T-helper 2 cell treated with Interferon-gamma antibody and Interleukin-4, amounts not matched to agents 5 μg/mL and 100 μg/mL, for 36 hours (primary cell): ENCODE measurements around the gene CYYR1.

ENCODE experiments used
- DNase-seq: peaks from one replicate; pipeline ENCODE4 v3.0.0; 2021; ENCODE audit warnings: low spot score
- H3K27ac Mint-ChIP-seq: one replicate; pipeline ENCODE4 v1.8.0; 2021; ENCODE audit warnings: mild to moderate bottlenecking, mixed read lengths
- H3K27me3 Mint-ChIP-seq: one replicate; pipeline ENCODE4 v1.8.0; 2021; ENCODE audit warnings: low read depth, mixed read lengths
- H3K36me3 Mint-ChIP-seq: one replicate; pipeline ENCODE4 v1.8.0; 2021; ENCODE audit warnings: low read depth, mixed read lengths
- H3K4me1 Mint-ChIP-seq: one replicate; pipeline ENCODE4 v1.8.0; 2021; ENCODE audit warnings: low read depth, mixed read lengths
- H3K4me3 Mint-ChIP-seq: one replicate; pipeline ENCODE4 v1.8.0; 2022; ENCODE audit warnings: mild to moderate bottlenecking, moderate library complexity, mixed read lengths
- H3K9me3 Mint-ChIP-seq: one replicate; pipeline ENCODE4 v1.8.0; 2021; ENCODE audit warnings: mixed read lengths

CYYR1 gene

DNA sequence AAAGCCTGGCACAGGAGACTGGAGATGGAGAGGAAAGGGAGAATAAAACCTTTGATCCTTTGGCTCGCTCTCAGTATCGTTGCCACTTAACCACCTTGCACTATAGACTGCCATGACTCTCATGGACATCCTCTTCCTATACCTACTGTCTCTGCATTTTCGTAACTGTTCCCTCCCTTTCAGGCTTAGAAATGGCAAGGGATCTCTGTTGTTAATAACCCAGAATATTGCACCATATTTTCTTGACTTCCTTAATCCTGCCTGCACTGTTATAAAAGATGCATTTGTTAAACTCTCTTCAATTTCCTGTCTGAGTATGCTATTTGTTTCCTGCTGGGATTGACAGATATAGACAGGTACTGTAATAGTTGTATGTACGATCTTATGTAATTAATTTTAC lies 38.6 kb downstream of the CYYR1 start:
- Mint-ChIP-seq H3K4me3 (no peak overlapping the region), H3K27me3 (no peaks in the 10 kb centered on the region), H3K36me3 (no peaks in the 10 kb centered on the region), H3K27ac (no peak overlapping the region), H3K9me3 (no peaks in the 10 kb centered on the region), H3K4me1 (no peaks in the 10 kb centered on the region)
- DNase-seq: no peak

DNA sequence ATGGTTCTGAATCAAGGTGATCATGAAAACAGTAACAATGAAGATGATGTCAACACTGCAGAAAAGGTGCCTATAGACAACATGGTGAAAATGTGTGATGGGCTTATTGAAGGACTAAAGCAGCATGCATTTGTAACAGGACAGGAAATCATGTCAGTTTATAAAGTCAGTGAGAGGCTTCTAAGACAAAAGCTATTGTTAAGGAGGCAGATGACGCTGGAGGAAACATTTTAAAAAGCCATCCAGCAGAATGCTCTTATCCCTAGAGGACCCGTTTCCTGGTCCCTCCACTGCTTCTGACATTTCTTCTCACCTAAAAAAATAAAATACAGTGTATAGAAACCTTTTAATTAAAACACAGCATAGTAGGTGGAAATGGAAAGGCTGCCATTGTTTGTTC lies 40.9 kb downstream of the CYYR1 start:
- no peaks in the 10 kb centered on the region for H3K4me1 Mint-ChIP-seq
- H3K9me3 Mint-ChIP-seq: no peaks in the 10 kb centered on the region
- no peaks in the 10 kb centered on the region for H3K27me3 Mint-ChIP-seq
- no peak for DNase-seq
- no peak overlapping the region for H3K27ac Mint-ChIP-seq
- H3K36me3 Mint-ChIP-seq: no peaks in the 10 kb centered on the region
- H3K4me3 Mint-ChIP-seq: no peak overlapping the region

DNA sequence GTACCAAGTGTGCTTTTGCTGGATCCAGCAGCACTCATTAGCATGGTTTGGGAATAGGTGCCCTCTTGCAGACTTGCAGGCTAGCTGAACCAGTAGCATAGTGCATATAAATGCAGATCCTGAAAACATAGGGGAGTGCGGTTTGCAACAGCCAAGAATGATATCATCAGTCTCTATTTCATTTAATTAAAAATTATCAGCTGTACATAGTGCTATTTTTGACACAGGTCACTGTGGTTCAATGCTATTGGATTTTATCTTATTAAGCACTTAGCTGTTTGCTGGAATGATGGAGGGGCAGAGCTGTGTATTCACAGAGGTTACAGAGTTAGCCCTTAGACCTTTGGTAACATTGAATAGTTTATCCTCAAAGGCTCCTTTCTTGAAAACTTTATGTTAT lies 43.6 kb downstream of the CYYR1 start:
- no peaks in the 10 kb centered on the region for H3K36me3 Mint-ChIP-seq
- H3K9me3 Mint-ChIP-seq: no peaks in the 10 kb centered on the region
- no peak for DNase-seq
- H3K27ac Mint-ChIP-seq: no peak overlapping the region
- H3K4me3 Mint-ChIP-seq: no peak overlapping the region
- no peaks in the 10 kb centered on the region for H3K4me1 Mint-ChIP-seq
- H3K27me3 Mint-ChIP-seq: no peaks in the 10 kb centered on the region

- no peaks in the 10 kb centered on the region for H3K4me1 Mint-ChIP-seq
- no peaks in the 10 kb centered on the region for H3K27me3 Mint-ChIP-seq
- no peaks in the 10 kb centered on the region for H3K36me3 Mint-ChIP-seq
- DNase-seq: no peak
- H3K4me3 Mint-ChIP-seq: no peak overlapping the region
- no peaks in the 10 kb centered on the region for H3K9me3 Mint-ChIP-seq
- H3K27ac Mint-ChIP-seq: no peak overlapping the region
These were observed 44.2 kb downstream of the CYYR1 start for GRCh38 chr21:26528882-26529281.

DNA sequence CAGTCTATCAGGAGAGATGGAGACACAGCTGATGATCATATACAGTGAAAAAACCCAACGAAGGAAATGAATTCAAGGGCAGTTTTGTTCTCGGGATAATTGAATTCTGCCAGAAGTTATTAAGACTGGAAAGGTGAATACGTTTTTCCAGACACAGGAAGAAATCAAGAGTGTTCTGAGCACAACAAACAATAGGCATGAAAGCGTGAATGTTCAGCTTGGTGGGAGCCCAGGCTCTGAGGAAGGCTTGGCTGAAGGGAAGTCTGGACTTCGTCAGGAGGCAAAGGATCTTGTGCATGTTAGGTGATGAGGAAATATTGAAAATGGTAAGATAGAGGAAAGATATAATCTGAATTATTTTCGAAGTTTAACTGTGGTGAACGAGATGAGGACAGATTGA lies 50.4 kb downstream of the CYYR1 start:
- Mint-ChIP-seq H3K36me3 (no peaks in the 10 kb centered on the region), H3K27me3 (no peaks in the 10 kb centered on the region), H3K27ac (no peak overlapping the region), H3K4me1 (no peaks in the 10 kb centered on the region), H3K4me3 (no peak overlapping the region), H3K9me3 (peaks cover 6% of the 10 kb centered on the region)
- DNase-seq: no peak

DNA sequence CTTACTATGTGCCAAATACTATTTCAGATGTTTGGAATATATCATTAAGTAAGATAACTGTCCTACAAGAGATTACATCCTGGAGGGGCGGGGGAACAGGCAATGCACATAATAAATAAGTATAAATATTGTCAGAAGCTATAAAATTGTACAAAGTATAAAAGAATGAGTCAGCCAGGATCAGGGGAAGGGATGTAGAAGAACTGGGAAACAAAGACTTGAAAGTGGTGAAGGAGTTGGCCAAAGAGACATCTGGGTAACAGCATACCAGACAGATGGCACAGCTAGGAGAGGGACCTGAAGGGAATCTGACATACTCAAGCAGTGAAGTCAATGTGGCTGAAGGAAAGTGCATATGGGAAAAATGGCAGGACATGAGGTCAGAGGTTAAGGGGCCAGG lies 53.9 kb downstream of the CYYR1 start:
- H3K4me3 Mint-ChIP-seq: no peak overlapping the region
- H3K36me3 Mint-ChIP-seq: no peaks in the 10 kb centered on the region
- no peak for DNase-seq
- no peak overlapping the region for H3K27ac Mint-ChIP-seq
- no peaks in the 10 kb centered on the region for H3K4me1 Mint-ChIP-seq
- no peaks in the 10 kb centered on the region for H3K27me3 Mint-ChIP-seq
- H3K9me3 Mint-ChIP-seq: peaks cover 6% of the 10 kb centered on the region

GRCh38 chr21:26515257-26515656 lies 57.8 kb downstream of the CYYR1 start:
- H3K27me3 Mint-ChIP-seq: no peaks in the 10 kb centered on the region
- H3K36me3 Mint-ChIP-seq: no peaks in the 10 kb centered on the region
- no peaks in the 10 kb centered on the region for H3K4me1 Mint-ChIP-seq
- H3K27ac Mint-ChIP-seq: no peak overlapping the region
- peaks cover 6% of the 10 kb centered on the region for H3K9me3 Mint-ChIP-seq
- H3K4me3 Mint-ChIP-seq: no peak overlapping the region
- no peak for DNase-seq

GRCh38 chr21:26513212-26513611 lies 59.9 kb downstream of the CYYR1 start:
- H3K36me3 Mint-ChIP-seq: no peaks in the 10 kb centered on the region
- H3K27ac Mint-ChIP-seq: no peak overlapping the region
- no peak overlapping the region for H3K4me3 Mint-ChIP-seq
- no peaks in the 10 kb centered on the region for H3K4me1 Mint-ChIP-seq
- H3K9me3 Mint-ChIP-seq: no peaks in the 10 kb centered on the region
- H3K27me3 Mint-ChIP-seq: no peaks in the 10 kb centered on the region
- DNase-seq: no peak

- Mint-ChIP-seq H3K36me3 (no peaks in the 10 kb centered on the region), H3K4me1 (no peaks in the 10 kb centered on the region), H3K9me3 (no peaks in the 10 kb centered on the region), H3K4me3 (no peak overlapping the region), H3K27ac (no peak overlapping the region), H3K27me3 (no peaks in the 10 kb centered on the region)
- DNase-seq: no peak
These were observed 60.4 kb downstream of the CYYR1 start for GRCh38 chr21:26512664-26513063.

DNA sequence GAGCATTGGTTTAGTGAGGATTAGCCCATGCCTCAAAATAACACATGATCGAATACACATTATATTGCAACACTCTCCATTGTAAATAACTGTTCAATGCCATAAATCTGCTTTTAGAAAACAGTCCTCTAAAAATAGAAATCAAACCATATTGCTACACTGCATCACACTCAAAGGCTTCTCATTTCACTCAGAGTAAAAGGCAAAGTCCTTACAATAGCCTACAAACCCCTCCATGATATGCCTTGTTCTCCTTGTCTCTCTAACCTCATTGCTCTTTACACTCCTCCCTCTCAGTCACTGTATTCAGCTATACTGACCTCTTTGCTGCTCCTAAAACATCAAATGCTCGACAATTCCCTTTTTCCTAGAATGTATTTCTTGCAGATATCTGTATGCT lies 64.2 kb downstream of the CYYR1 start:
- Mint-ChIP-seq H3K36me3 (no peaks in the 10 kb centered on the region), H3K27ac (no peak overlapping the region), H3K9me3 (no peaks in the 10 kb centered on the region), H3K27me3 (no peaks in the 10 kb centered on the region), H3K4me1 (no peaks in the 10 kb centered on the region), H3K4me3 (no peak overlapping the region)
- no peak for DNase-seq

DNA sequence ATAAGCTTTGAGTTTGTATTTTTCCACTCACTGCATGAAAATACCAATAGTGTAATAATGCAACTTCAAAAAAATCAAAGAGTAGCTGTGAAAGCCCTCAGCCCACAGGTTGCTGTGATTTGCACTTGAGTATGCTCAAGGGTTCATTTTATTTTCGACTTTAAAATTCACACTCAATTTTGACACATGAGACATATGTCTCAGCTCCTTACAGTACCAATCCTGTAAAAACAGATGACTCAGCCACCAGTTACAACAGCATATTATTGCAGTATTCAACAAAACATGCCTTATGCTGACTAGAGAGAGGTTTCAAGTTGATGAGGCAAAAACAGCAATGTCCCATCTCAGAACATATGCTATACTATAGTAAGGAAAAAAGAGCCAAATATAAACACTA lies 66.1 kb downstream of the CYYR1 start:
- no peak for DNase-seq
- no peaks in the 10 kb centered on the region for H3K27me3 Mint-ChIP-seq
- no peaks in the 10 kb centered on the region for H3K9me3 Mint-ChIP-seq
- H3K4me1 Mint-ChIP-seq: no peaks in the 10 kb centered on the region
- H3K36me3 Mint-ChIP-seq: no peaks in the 10 kb centered on the region
- no peak overlapping the region for H3K4me3 Mint-ChIP-seq
- H3K27ac Mint-ChIP-seq: no peak overlapping the region

DNA sequence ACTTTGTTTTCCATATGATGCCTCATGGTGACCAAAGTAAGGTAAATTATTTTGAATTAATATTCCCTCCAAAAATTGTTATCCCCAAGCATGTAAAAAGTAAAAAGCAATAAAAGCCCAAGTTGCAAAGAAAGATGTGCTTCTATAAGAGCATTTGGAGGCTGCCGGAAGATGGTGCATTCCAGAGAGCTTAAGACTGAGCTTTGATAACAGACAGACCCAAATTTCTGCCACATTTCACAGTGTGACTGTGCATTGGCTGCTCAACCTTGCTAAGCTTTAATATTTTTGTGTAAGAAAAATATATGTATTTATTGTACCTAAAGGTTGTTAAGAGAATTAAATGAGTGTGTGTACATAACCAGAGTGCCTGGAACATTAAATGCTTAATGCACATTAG lies 67.9 kb downstream of the CYYR1 start:
- no peaks in the 10 kb centered on the region for H3K9me3 Mint-ChIP-seq
- no peak overlapping the region for H3K27ac Mint-ChIP-seq
- no peaks in the 10 kb centered on the region for H3K27me3 Mint-ChIP-seq
- H3K4me3 Mint-ChIP-seq: no peak overlapping the region
- H3K4me1 Mint-ChIP-seq: no peaks in the 10 kb centered on the region
- DNase-seq: no peak
- no peaks in the 10 kb centered on the region for H3K36me3 Mint-ChIP-seq

DNA sequence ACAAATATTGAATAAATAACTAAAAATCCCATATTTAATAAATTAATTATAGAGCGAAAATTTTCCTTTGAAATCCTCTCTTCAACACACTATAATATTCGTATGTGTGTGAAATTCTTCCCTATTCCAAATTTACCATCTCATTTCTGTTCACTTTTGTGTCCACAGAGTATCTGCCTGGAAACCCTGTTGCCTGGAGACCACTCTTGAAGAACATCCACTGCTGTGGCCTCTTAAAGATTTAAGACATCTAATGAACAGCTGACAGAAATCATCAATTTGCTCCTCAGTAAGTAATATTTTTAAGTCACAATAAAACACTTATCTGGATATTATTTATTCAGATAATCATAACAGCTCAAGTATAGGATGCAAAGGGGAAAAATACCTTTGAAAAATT lies 69.7 kb downstream of the CYYR1 start:
- no peak overlapping the region for H3K27ac Mint-ChIP-seq
- no peaks in the 10 kb centered on the region for H3K36me3 Mint-ChIP-seq
- no peaks in the 10 kb centered on the region for H3K4me1 Mint-ChIP-seq
- H3K4me3 Mint-ChIP-seq: no peak overlapping the region
- no peaks in the 10 kb centered on the region for H3K27me3 Mint-ChIP-seq
- no peak for DNase-seq
- H3K9me3 Mint-ChIP-seq: peaks cover 12% of the 10 kb centered on the region

DNA sequence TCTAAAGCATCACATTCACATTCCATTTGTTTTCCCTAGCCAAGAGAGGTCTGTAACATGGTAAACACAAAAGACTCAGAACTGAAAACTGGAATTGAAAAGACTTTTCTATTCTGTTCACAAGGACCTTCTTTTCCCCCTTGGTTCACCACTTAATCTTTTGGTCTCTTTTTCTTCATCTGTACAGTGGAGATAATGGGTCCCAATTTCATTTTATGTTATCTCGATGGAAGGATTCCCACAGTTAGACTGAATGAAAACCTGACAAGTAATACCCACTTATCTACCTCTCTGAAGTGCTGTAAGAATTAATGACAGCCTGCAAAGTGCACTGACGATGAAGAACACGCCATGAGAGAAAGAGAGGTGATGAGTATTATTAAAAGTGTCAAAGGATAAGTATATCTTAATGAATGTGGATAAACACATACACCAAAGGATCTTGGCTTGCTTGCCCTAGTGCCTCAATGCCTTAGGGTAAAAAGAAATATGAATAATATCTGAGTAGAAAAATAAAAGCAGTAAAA lies 71.5 kb downstream of the CYYR1 start:
- Mint-ChIP-seq H3K4me1 (no peaks in the 10 kb centered on the region), H3K36me3 (no peaks in the 10 kb centered on the region), H3K9me3 (peaks cover 20% of the 10 kb centered on the region), H3K27me3 (no peaks in the 10 kb centered on the region), H3K4me3 (no peak overlapping the region), H3K27ac (no peak overlapping the region)
- DNase-seq: no peak

- Mint-ChIP-seq H3K36me3 (no peaks in the 10 kb centered on the region), H3K4me1 (no peaks in the 10 kb centered on the region), H3K9me3 (peaks cover 27% of the 10 kb centered on the region), H3K4me3 (no peak overlapping the region), H3K27me3 (no peaks in the 10 kb centered on the region), H3K27ac (no peak overlapping the region)
- no peak for DNase-seq
These were observed 73.6 kb downstream of the CYYR1 start for GRCh38 chr21:26499495-26499894.
